Measurements from ENCODE around the gene ITPR2.

GRCh38 chr12:26741584-26742227, 91.3 kb downstream of the ITPR2 start:
- TF ChIP-seq CTCF (conservative IDR thresholded peaks at IDR 0.05; ENCODE audit: low read depth, low read length) (no peak), EZH2 (IDR thresholded peaks at IDR 0.05; ENCODE audit: low read length, unreplicated experiment) (no peak), EZH2phosphoT487 (IDR thresholded peaks at IDR 0.05; ENCODE audit: borderline replicate concordance, low read length) (no peak)

Measured in PC-3 (cell line).